T-helper 17 cell (primary cell): Measurements from ENCODE around the gene ING3. TPM values are rescaled to one million over a fixed set of nuclear protein-coding genes. Genes with fewer than 3 reads are reported as not detected.
"Not testable (repeated sequence)": the region's sequence is repeated elsewhere in the genome, so short reads cannot be mapped to it uniquely, and the experiment has no call there.

ENCODE experiments used
- ATAC-seq: fragments of 150-1000 bp; cut with Tn5 transposase; 2 replicates; pipeline ENCODE4 v1.10.0; 2021; ENCODE audit warnings: mild to moderate bottlenecking, moderate library complexity
- DNase-seq, 3 donors: peaks; one replicate each; pipeline versions ENCODE4 v3.0.0 to v3.0.0-alpha.2; 2020 to 2021
- H3K9me3 ChIP-seq: one replicate; pipeline ENCODE4 v1.7.0; 2013; ENCODE audit warnings: low read length, mild to moderate bottlenecking; ENCODE audit not compliant: control insufficient read depth, poor library complexity, severe bottlenecking
- H3K27ac Mint-ChIP-seq: one replicate; pipeline ENCODE4 v1.8.0; 2022; ENCODE audit warnings: mild to moderate bottlenecking, moderate library complexity, mixed read lengths
- H3K27me3 Mint-ChIP-seq: one replicate; pipeline ENCODE4 v1.8.0; 2022; ENCODE audit warnings: mixed read lengths
- H3K36me3 Mint-ChIP-seq: one replicate; pipeline ENCODE4 v1.8.0; 2022; ENCODE audit warnings: low read depth, mixed read lengths
- H3K4me1 Mint-ChIP-seq: one replicate; pipeline ENCODE4 v1.8.0; 2022; ENCODE audit warnings: mild to moderate bottlenecking, mixed read lengths
- H3K4me3 Mint-ChIP-seq: one replicate; pipeline ENCODE4 v1.8.0; 2022; ENCODE audit warnings: mild to moderate bottlenecking, moderate library complexity, mixed read lengths
- total RNA-seq, 4 donors: library from RNA in 2 of 4; stranded (reverse) in 2 of 4; gene quantifications; one replicate each; pipeline ENCODE4 v1.2.3 and lab custom pipeline; 2022 to 2026

ING3 gene
- total RNA-seq, 2 donors from 2014 or later: 32.8 to 41.2 TPM

GRCh38 chr7:120960714-120961113 is 10.1 kb downstream of the ING3 start:
- Mint-ChIP-seq H3K27me3 (no peaks in the 10 kb centered on the region), H3K36me3 (peaks cover 8% of the 10 kb centered on the region), H3K4me1 (peaks cover 32% of the 10 kb centered on the region), H3K27ac (peak overlapping the region; percentile 83), H3K4me3 (no peak overlapping the region)
- DNase-seq (no peak), ATAC-seq (no peak)
- no peaks in the 10 kb centered on the region for H3K9me3 ChIP-seq

- Mint-ChIP-seq H3K27ac (peak overlapping the region; percentile 83), H3K4me1 (peaks cover 32% of the 10 kb centered on the region), H3K4me3 (peak overlapping the region; percentile 28), H3K27me3 (no peaks in the 10 kb centered on the region), H3K36me3 (peaks cover 8% of the 10 kb centered on the region)
- no peaks in the 10 kb centered on the region for H3K9me3 ChIP-seq
- ATAC-seq (no peak), DNase-seq (no peak)
These were observed 11.1 kb downstream of the ING3 start for GRCh38 chr7:120961638-120962173.

- H3K4me1 Mint-ChIP-seq: peaks cover 20% of the 10 kb centered on the region
- no peaks in the 10 kb centered on the region for H3K9me3 ChIP-seq
- peaks cover 5% of the 10 kb centered on the region for H3K36me3 Mint-ChIP-seq
- H3K4me3 Mint-ChIP-seq: no peak overlapping the region
- H3K27me3 Mint-ChIP-seq: no peaks in the 10 kb centered on the region
- DNase-seq (no peak), ATAC-seq (no peak)
- H3K27ac Mint-ChIP-seq: no peak overlapping the region
These were observed 13.5 kb downstream of the ING3 start for GRCh38 chr7:120964088-120964487.

GRCh38 chr7:120966961-120967360 is 16.4 kb downstream of the ING3 start:
- H3K9me3 ChIP-seq: no peaks in the 10 kb centered on the region
- Mint-ChIP-seq H3K4me3 (no peak overlapping the region), H3K4me1 (peaks cover 7% of the 10 kb centered on the region), H3K36me3 (no peaks in the 10 kb centered on the region), H3K27ac (no peak overlapping the region), H3K27me3 (no peaks in the 10 kb centered on the region)
- no peak for DNase-seq
- no peak for ATAC-seq

GRCh38 chr7:120973849-120974248 is 23.3 kb downstream of the ING3 start:
- Mint-ChIP-seq H3K36me3 (peaks cover 4% of the 10 kb centered on the region), H3K27ac (peak overlapping the region; percentile 27), H3K27me3 (no peaks in the 10 kb centered on the region), H3K4me1 (peaks cover 3% of the 10 kb centered on the region), H3K4me3 (no peak overlapping the region)
- ATAC-seq (no peak), DNase-seq (no peak)
- no peaks in the 10 kb centered on the region for H3K9me3 ChIP-seq

GRCh38 chr7:120979765-120980499 is 29.4 kb downstream of the ING3 start:
- no peak for ATAC-seq
- H3K36me3 Mint-ChIP-seq: no peaks in the 10 kb centered on the region
- H3K9me3 ChIP-seq: no peaks in the 10 kb centered on the region
- H3K27ac Mint-ChIP-seq: no peak overlapping the region
- H3K4me1 Mint-ChIP-seq: peaks cover 10% of the 10 kb centered on the region
- DNase-seq: no peak
- H3K4me3 Mint-ChIP-seq: no peak overlapping the region
- H3K27me3 Mint-ChIP-seq: peaks cover 9% of the 10 kb centered on the region

- no peaks in the 10 kb centered on the region for H3K9me3 ChIP-seq
- H3K4me3 Mint-ChIP-seq: no peak overlapping the region
- ATAC-seq: no peak
- H3K27me3 Mint-ChIP-seq: peaks cover 14% of the 10 kb centered on the region
- H3K27ac Mint-ChIP-seq: no peak overlapping the region
- DNase-seq: no peak
- peaks cover 10% of the 10 kb centered on the region for H3K4me1 Mint-ChIP-seq
- H3K36me3 Mint-ChIP-seq: no peaks in the 10 kb centered on the region
These were observed 30.5 kb downstream of the ING3 start for GRCh38 chr7:120981117-120981516.

- H3K36me3 Mint-ChIP-seq: no peaks in the 10 kb centered on the region
- ATAC-seq (no peak), DNase-seq (no peak)
- no peaks in the 10 kb centered on the region for H3K9me3 ChIP-seq
- H3K4me3 Mint-ChIP-seq: no peak overlapping the region
- H3K4me1 Mint-ChIP-seq: peaks cover 10% of the 10 kb centered on the region
- peaks cover 24% of the 10 kb centered on the region for H3K27me3 Mint-ChIP-seq
- no peak overlapping the region for H3K27ac Mint-ChIP-seq
These were observed 31.5 kb downstream of the ING3 start for GRCh38 chr7:120981888-120982615.

- peaks cover 11% of the 10 kb centered on the region for H3K4me1 Mint-ChIP-seq
- not testable (repeated sequence) for H3K4me3 Mint-ChIP-seq, ATAC-seq, H3K9me3 ChIP-seq, H3K36me3 Mint-ChIP-seq, H3K27ac Mint-ChIP-seq, DNase-seq
- H3K27me3 Mint-ChIP-seq: peaks cover 38% of the 10 kb centered on the region
These were observed 33.0 kb downstream of the ING3 start for GRCh38 chr7:120983592-120983991.

GRCh38 chr7:120984406-120984805 is 33.8 kb downstream of the ING3 start:
- peaks cover 17% of the 10 kb centered on the region for H3K4me1 Mint-ChIP-seq
- ATAC-seq: no peak

GRCh38 chr7:120985130-120985758 is 34.7 kb downstream of the ING3 start:
- DNase-seq (no peak), ATAC-seq (no peak)
- Mint-ChIP-seq H3K36me3 (no peaks in the 10 kb centered on the region), H3K4me3 (no peak overlapping the region), H3K27ac (no peak overlapping the region), H3K27me3 (peaks cover 54% of the 10 kb centered on the region), H3K4me1 (peaks cover 17% of the 10 kb centered on the region)
- no peaks in the 10 kb centered on the region for H3K9me3 ChIP-seq

More at GRCh38 chr7:120984406-120984805, 33.8 kb downstream of the ING3 start:
- no peak for DNase-seq
- H3K27ac Mint-ChIP-seq: no peak overlapping the region
- no peak overlapping the region for H3K4me3 Mint-ChIP-seq
- H3K9me3 ChIP-seq: no peaks in the 10 kb centered on the region
- peaks cover 46% of the 10 kb centered on the region for H3K27me3 Mint-ChIP-seq
- no peaks in the 10 kb centered on the region for H3K36me3 Mint-ChIP-seq

GRCh38 chr7:120985839-120986238 is 35.3 kb downstream of the ING3 start:
- H3K27me3 Mint-ChIP-seq: peaks cover 59% of the 10 kb centered on the region
- no peaks in the 10 kb centered on the region for H3K9me3 ChIP-seq
- DNase-seq: no peak
- no peaks in the 10 kb centered on the region for H3K36me3 Mint-ChIP-seq
- peaks cover 17% of the 10 kb centered on the region for H3K4me1 Mint-ChIP-seq
- no peak for ATAC-seq
- H3K27ac Mint-ChIP-seq: no peak overlapping the region
- H3K4me3 Mint-ChIP-seq: no peak overlapping the region

GRCh38 chr7:120986650-120987049 is 36.1 kb downstream of the ING3 start:
- Mint-ChIP-seq H3K27ac (no peak overlapping the region), H3K4me1 (peaks cover 15% of the 10 kb centered on the region), H3K27me3 (peaks cover 64% of the 10 kb centered on the region), H3K4me3 (no peak overlapping the region), H3K36me3 (no peaks in the 10 kb centered on the region)
- DNase-seq (no peak), ATAC-seq (no peak)
- H3K9me3 ChIP-seq: no peaks in the 10 kb centered on the region
